GM12878 (cell line): ENCODE measurements around the gene CREBBP. TPM values are rescaled to one million over a fixed set of nuclear protein-coding genes. Genes with fewer than 3 reads are reported as not detected.
A peak's percentile ranks its signal among the peaks of the same experiment; 100 is the strongest.

Experiments
- BHLHE40 ChIP-seq, 2 experiments: fragments of 450-650 bp in 1 of 2; IDR thresholded peaks; 2 replicates each; pipeline ENCODE4 v1.6.1; 2011 to 2017; ENCODE audit warnings: low read depth in 2 of 2, borderline replicate concordance in 1 of 2, improper control_type of control experiment in 1 of 2, low read length in 1 of 2, mild to moderate bottlenecking in 1 of 2
- CEBPB ChIP-seq, 2 experiments: fragments of 150-350 bp in 1 of 2; IDR thresholded peaks; 2 replicates each; pipeline ENCODE4 v1.6.1; 2012 to 2014; ENCODE audit warnings: low read depth in 2 of 2, low read length in 2 of 2, borderline replicate concordance in 1 of 2, inconsistent platforms in 1 of 2
- CHD2 ChIP-seq: IDR thresholded peaks from 2 replicates; pipeline ENCODE4 v1.6.1; 2011; ENCODE audit warnings: low read depth, low read length, improper control_type of control experiment, borderline replicate concordance
- EP300 ChIP-seq, 2 experiments: fragments of 150-350 bp in 1 of 2; IDR thresholded peaks; 2 replicates each; pipeline ENCODE4 v1.6.1; 2011 to 2012; ENCODE audit warnings: low read depth in 2 of 2, low read length in 2 of 2, borderline replicate concordance in 1 of 2, improper control_type of control experiment in 1 of 2, inconsistent platforms in 1 of 2; ENCODE audit not compliant: control insufficient read depth in 1 of 2
- FOXM1 ChIP-seq: IDR thresholded peaks from 2 replicates; pipeline ENCODE4 v1.6.1; 2012; ENCODE audit warnings: low read depth, mild to moderate bottlenecking, inconsistent platforms, low read length, moderate library complexity
- HDAC2 ChIP-seq: fragments of 200-600 bp; sonication (generic); IDR thresholded peaks from 2 replicates; pipeline ENCODE4 v1.6.1; 2017
- IKZF2 ChIP-seq, 2 experiments: fragments of 450-650 bp; IDR thresholded peaks; 2 replicates each; pipeline ENCODE4 v1.6.1; 2017; ENCODE audit warnings: mild to moderate bottlenecking in 2 of 2, moderate library complexity in 2 of 2
- IRF4 ChIP-seq: IDR thresholded peaks from 2 replicates; pipeline ENCODE4 v1.6.1; 2011; ENCODE audit warnings: low read depth, low read length
- JUNB ChIP-seq: IDR thresholded peaks from 2 replicates; pipeline ENCODE4 v1.6.1; 2016; ENCODE audit warnings: antibody characterized with exemption, mild to moderate bottlenecking
- MAX ChIP-seq: IDR thresholded peaks from 2 replicates; pipeline ENCODE4 v1.6.1; 2012; ENCODE audit warnings: low read depth, low read length, improper control_type of control experiment
- MYB ChIP-seq: fragments of 150-350 bp; IDR thresholded peaks from 2 replicates; pipeline ENCODE4 v1.6.1; 2014; ENCODE audit warnings: mild to moderate bottlenecking, low read depth, low read length, borderline replicate concordance
- NBN ChIP-seq: fragments of 450-650 bp; IDR thresholded peaks from 2 replicates; pipeline ENCODE4 v1.6.1; 2016
- NFIC ChIP-seq: IDR thresholded peaks from 2 replicates; pipeline ENCODE4 v1.6.1; 2012; ENCODE audit warnings: low read depth, mild to moderate bottlenecking, inconsistent platforms, low read length, moderate library complexity
- PML ChIP-seq: IDR thresholded peaks from 2 replicates; pipeline ENCODE4 v1.6.1; 2012; ENCODE audit warnings: low read length, inconsistent platforms
- POU2F2 ChIP-seq: IDR thresholded peaks from 3 replicates; pipeline ENCODE4 v1.6.1; 2011; ENCODE audit warnings: low read depth, mild to moderate bottlenecking, low read length, borderline replicate concordance
- RAD51 ChIP-seq: fragments of 450-650 bp; IDR thresholded peaks from 2 replicates; pipeline ENCODE4 v1.6.1; 2016; ENCODE audit warnings: moderate library complexity, mild to moderate bottlenecking, inconsistent platforms
- RELA ChIP-seq: fragments of 450-650 bp; IDR thresholded peaks from 2 replicates; pipeline ENCODE4 v1.8.0; 2014; ENCODE audit warnings: borderline replicate concordance; ENCODE audit not compliant: partially characterized antibody
- RELB ChIP-seq: fragments of 450-650 bp; IDR thresholded peaks from 2 replicates; pipeline ENCODE4 v1.6.1; 2017; ENCODE audit warnings: low read depth, mild to moderate bottlenecking, moderate library complexity
- TAF1 ChIP-seq: IDR thresholded peaks from 2 replicates; pipeline ENCODE4 v1.6.1; 2011; ENCODE audit warnings: mild to moderate bottlenecking, low read depth, low read length, borderline replicate concordance
- ZBTB33 ChIP-seq: fragments of 450-650 bp; IDR thresholded peaks from 2 replicates; pipeline ENCODE4 v1.6.1; 2017; ENCODE audit warnings: mild to moderate bottlenecking
- ZNF384 ChIP-seq: IDR thresholded peaks from 2 replicates; pipeline ENCODE4 v1.6.1; 2012; ENCODE audit warnings: low read depth, mild to moderate bottlenecking, low read length, improper control_type of control experiment, borderline replicate concordance
- polyA plus RNA-seq, 11 experiments: library from polyadenylated mRNA; depleted of rRNA in 4 of 11; unstranded in 6 of 11; stranded (reverse) in 5 of 11; fragments of >200 nt; fragmentation: Nextera tagmentation in 4 of 11; fragmentation: Illumina TruSeq in 1 of 11; extraction: Ambion mirVana in 4 of 11; extraction: Trizol in 1 of 11; gene quantifications; 1 replicate in 1 of 11; 2 replicates in 10 of 11; pipeline versions ENCODE4 v1.2.1 to v1.2.3, GENCODE V29; 2011 to 2016; ENCODE audit warnings: inconsistent platforms in 2 of 11, missing spikeins in 2 of 11, low read depth in 1 of 11
- total RNA-seq, 4 experiments: library from RNA; depleted of rRNA in 3 of 4; stranded (reverse); fragments of >200 nt in 3 of 4; fragmentation: Illumina TruSeq in 1 of 4; extraction: Trizol in 1 of 4; gene quantifications; 2 replicates each; pipeline versions ENCODE4 v1.2.1 to v1.2.3, GENCODE V29; 2013 to 2021
- TF ChIP-seq, protein P1 (sequence below): fragments of 450-650 bp; IDR thresholded peaks from 2 replicates; pipeline ENCODE4 v1.6.1; 2018; ENCODE audit warnings: mild to moderate bottlenecking, low read depth, moderate library complexity; ENCODE audit not compliant: partially characterized antibody

CREBBP gene
- total and polyA plus RNA-seq, 10 of the 15 experiments (the other 5 are each of a cell fraction or from before 2014, with no cell fraction given), result 3.4 to 32.7 (median 7.9) TPM

DNA sequence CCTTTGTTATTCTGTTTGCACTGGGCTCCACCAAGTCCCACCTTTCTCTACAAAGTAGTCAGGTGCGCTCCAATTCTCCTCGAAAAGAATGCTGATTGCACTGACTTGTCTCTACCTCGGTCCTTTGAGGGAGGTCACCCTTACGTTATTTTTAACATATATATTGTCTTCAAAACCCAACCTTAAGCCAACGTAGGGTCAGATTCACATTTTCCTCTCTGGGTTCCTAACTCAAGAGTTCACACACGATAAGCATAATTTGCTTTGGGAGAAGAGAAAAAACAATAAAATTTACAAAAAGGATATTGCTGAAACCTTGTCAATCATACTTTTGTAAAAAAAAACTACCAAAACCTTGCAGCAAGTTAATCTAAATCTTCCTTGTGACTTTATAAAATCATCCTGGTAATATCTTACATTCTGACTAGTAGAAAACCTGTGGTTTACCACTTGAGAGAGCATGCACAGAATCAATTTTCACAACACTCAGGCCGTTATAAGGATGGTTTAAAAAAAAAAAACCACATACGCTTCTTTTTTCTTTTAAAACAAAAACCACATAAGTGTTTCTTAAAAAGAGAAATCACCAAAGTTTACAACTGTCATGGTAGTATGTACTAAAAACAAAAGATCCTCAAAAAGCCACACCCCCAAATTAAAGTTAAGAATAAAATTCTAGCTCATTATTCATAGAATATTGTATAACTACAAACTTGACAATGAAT lies 91.0 kb downstream of the CREBBP start (continued):
- TF ChIP-seq MAX (no peak), PML (peak; percentile 62), IRF4 (0 out of 2 replicates have a peak, but pooled peaks have one; percentile 21), NBN (peak; percentile 60; the same call in 1 of the 2 replicates), ZNF384 (peak; percentile 96), RAD51 (peak; percentile 22; the same call in 1 of the 2 replicates), CHD2 (no peak), BHLHE40 (IDR thresholded peaks at IDR 0.05; ENCODE audit: borderline replicate concordance in 1 of 2, low read depth in 2 of 2, low read length in 1 of 2) (peak; percentile 54 to 75; a peak in 3 of 4 replicates), HDAC2 (no peak), JUNB (peak; percentile 65), TAF1 (no peak), RELA (no peak), ZBTB33 (no peak), CEBPB (IDR thresholded peaks at IDR 0.05; ENCODE audit: borderline replicate concordance in 1 of 2, low read depth in 2 of 2, low read length in 2 of 2) (0 out of 4 replicates have a peak, but pooled peaks of 1 of the 2 experiments have one; percentile 45), EP300 (IDR thresholded peaks at IDR 0.05; ENCODE audit: borderline replicate concordance in 1 of 2, control insufficient read depth in 1 of 2, low read depth in 2 of 2, low read length in 2 of 2) (peak; percentile 53 to 90; a peak in 3 of 4 replicates), NFIC (peak; percentile 90), FOXM1 (peak; percentile 76; the same call in 1 of the 2 replicates), MYB (0 out of 2 replicates have a peak, but pooled peaks have one; percentile 22), IKZF2 (IDR thresholded peaks at IDR 0.05) (peak in 1 of 2 experiments; percentile 33; a peak in 2 of 4 replicates), POU2F2 (no peak), RELB (peak; percentile 85)
- TF ChIP-seq, protein P1, sequence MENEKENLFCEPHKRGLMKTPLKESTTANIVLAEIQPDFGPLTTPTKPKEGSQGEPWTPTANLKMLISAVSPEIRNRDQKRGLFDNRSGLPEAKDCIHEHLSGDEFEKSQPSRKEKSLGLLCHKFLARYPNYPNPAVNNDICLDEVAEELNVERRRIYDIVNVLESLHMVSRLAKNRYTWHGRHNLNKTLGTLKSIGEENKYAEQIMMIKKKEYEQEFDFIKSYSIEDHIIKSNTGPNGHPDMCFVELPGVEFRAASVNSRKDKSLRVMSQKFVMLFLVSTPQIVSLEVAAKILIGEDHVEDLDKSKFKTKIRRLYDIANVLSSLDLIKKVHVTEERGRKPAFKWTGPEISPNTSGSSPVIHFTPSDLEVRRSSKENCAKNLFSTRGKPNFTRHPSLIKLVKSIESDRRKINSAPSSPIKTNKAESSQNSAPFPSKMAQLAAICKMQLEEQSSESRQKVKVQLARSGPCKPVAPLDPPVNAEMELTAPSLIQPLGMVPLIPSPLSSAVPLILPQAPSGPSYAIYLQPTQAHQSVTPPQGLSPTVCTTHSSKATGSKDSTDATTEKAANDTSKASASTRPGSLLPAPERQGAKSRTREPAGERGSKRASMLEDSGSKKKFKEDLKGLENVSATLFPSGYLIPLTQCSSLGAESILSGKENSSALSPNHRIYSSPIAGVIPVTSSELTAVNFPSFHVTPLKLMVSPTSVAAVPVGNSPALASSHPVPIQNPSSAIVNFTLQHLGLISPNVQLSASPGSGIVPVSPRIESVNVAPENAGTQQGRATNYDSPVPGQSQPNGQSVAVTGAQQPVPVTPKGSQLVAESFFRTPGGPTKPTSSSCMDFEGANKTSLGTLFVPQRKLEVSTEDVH, result no peak
